ENCODE data around the gene LAMP2. TPM values are rescaled to one million over a fixed set of nuclear protein-coding genes. Genes with fewer than 3 reads are reported as not detected.

LAMP2 gene
- total RNA-seq, 1 experiment from 2014 or later, result 41.1 TPM

- ChIA-PET CTCF (interaction anchor here (1.4 kb wide), 1 partner anchor 18 kb away, joined by 3 read pairs; no protein-coding TSS in a partner anchor), RAD21 (ENCODE audit: low non-redundant PET in 1 of 2, low total read pairs in 2 of 2, uncharacterized antibody in 2 of 2, unreplicated experiment in 2 of 2) (no interaction called here), POLR2A (interaction anchor here (1.0 kb wide), 1 partner anchor 18 kb away, joined by 4 read pairs; no protein-coding TSS in a partner anchor)
- H3K9ac ChIP-seq (ENCODE audit: low read length), result peak overlapping the region; percentile 75
- H3K36me3 ChIP-seq (ENCODE audit: control insufficient read depth in 1 of 2, insufficient read depth in 2 of 2, low read length in 2 of 2), result no peaks in the 10 kb centered on the region
- BruUV-seq (replicated peaks), result no TSS peak
- no peak overlapping the region for H2AFZ ChIP-seq (ENCODE audit: low read depth, low read length, poor library complexity, severe bottlenecking)
- peak overlapping the region; percentile 57 for H3K27ac ChIP-seq (ENCODE audit: low read depth, low read length)
- peak overlapping the region; percentile 70 to 71 for H3K4me3 ChIP-seq (replicated peaks in 1 of 2; ENCODE audit: low read depth in 1 of 2, low read length in 2 of 2)
- no peak for ATAC-seq
- no peaks in the 10 kb centered on the region for H3K27me3 ChIP-seq (ENCODE audit: insufficient read depth, low read length)
- intact Hi-C loops (cut with micrococcal nuclease), result loop anchor here (5.0 kb wide), 1 partner anchor 86 kb away; no protein-coding TSS in a partner anchor
- H3K4me1 ChIP-seq (ENCODE audit: control insufficient read depth in 1 of 2, insufficient read depth in 2 of 2, low read length in 2 of 2), result peaks cover 0 to 4% of the 10 kb centered on the region in 2 experiments; a peak in 1 of 4 replicates
- peak overlapping the region; percentile 85 for H3K4me2 ChIP-seq (ENCODE audit: low read length)
- DNase-seq (ENCODE audit: low read depth, low spot score), result no peak
- no peak for TF ChIP-seq SP1 (IDR thresholded peaks at IDR 0.05; ENCODE audit: low read depth)
- no peak for TF ChIP-seq ATF3 (IDR thresholded peaks at IDR 0.05)
- no peaks in the 10 kb centered on the region for H4K20me1 ChIP-seq (ENCODE audit: insufficient read depth)
- no peaks in the 10 kb centered on the region for H3K9me3 ChIP-seq (ENCODE audit: control insufficient read depth in 1 of 2, insufficient read depth in 1 of 2, low read depth in 1 of 2, low read length in 2 of 2)
- no peaks in the 10 kb centered on the region for H3K9me2 ChIP-seq (ENCODE audit: insufficient read depth)
- H3K79me2 ChIP-seq (ENCODE audit: insufficient read depth, low read length), result peaks cover 25% of the 10 kb centered on the region
These were observed 644 bp downstream of the LAMP2 start for GRCh38 chrX:120468479-120468824.

GRCh38 chrX:120468071-120468470, 1.0 kb downstream of the LAMP2 start:
- Histone ChIP-seq H3K4me1 (ENCODE audit: control insufficient read depth in 1 of 2, insufficient read depth in 2 of 2, low read length in 2 of 2) (peaks cover 0 to 4% of the 10 kb centered on the region in 2 experiments; a peak in 1 of 4 replicates), H3K79me2 (ENCODE audit: insufficient read depth, low read length) (peaks cover 25% of the 10 kb centered on the region), H3K9me2 (ENCODE audit: insufficient read depth) (no peaks in the 10 kb centered on the region), H3K9me3 (ENCODE audit: control insufficient read depth in 1 of 2, insufficient read depth in 1 of 2, low read depth in 1 of 2, low read length in 2 of 2) (no peaks in the 10 kb centered on the region), H3K27me3 (ENCODE audit: insufficient read depth, low read length) (no peaks in the 10 kb centered on the region), H3K9ac (ENCODE audit: low read length) (peak overlapping the region; percentile 75), H4K20me1 (ENCODE audit: insufficient read depth) (no peaks in the 10 kb centered on the region), H3K4me3 (replicated peaks in 1 of 2; ENCODE audit: low read depth in 1 of 2, low read length in 2 of 2) (peak overlapping the region; percentile 70 to 71), H3K27ac (ENCODE audit: low read depth, low read length) (no peak overlapping the region), H3K4me2 (ENCODE audit: low read length) (peak overlapping the region; percentile 85), H2AFZ (ENCODE audit: low read depth, low read length, poor library complexity, severe bottlenecking) (no peak overlapping the region), H3K36me3 (ENCODE audit: control insufficient read depth in 1 of 2, insufficient read depth in 2 of 2, low read length in 2 of 2) (no peaks in the 10 kb centered on the region)
- no peak for TF ChIP-seq EZH2phosphoT487 (IDR thresholded peaks at IDR 0.05; ENCODE audit: borderline replicate concordance)
- no peak for TF ChIP-seq EZH2 (IDR thresholded peaks at IDR 0.05)
- no peak for TF ChIP-seq TCF7L2 (IDR thresholded peaks at IDR 0.05; ENCODE audit: borderline replicate concordance, extremely low read depth, insufficient read depth, insufficient read length)
- no peak for TF ChIP-seq YY1 (IDR thresholded peaks at IDR 0.05; ENCODE audit: extremely low read depth, insufficient replicate concordance, low read depth, low read length)
- TF ChIP-seq CEBPB (IDR thresholded peaks at IDR 0.05; ENCODE audit: low read depth), result no peak
- TF ChIP-seq JUND (IDR thresholded peaks at IDR 0.05), result no peak
- DNase-seq (ENCODE audit: low read depth, low spot score) (no peak), ATAC-seq (no peak)
- ChIA-PET RAD21 (ENCODE audit: low non-redundant PET in 1 of 2, low total read pairs in 2 of 2, uncharacterized antibody in 2 of 2, unreplicated experiment in 2 of 2) (no interaction called here), CTCF (interaction anchor here (1.4 kb wide), 1 partner anchor 18 kb away, joined by 3 read pairs; no protein-coding TSS in a partner anchor), POLR2A (no interaction called here)
- intact Hi-C loops (cut with micrococcal nuclease), result loop anchor here (5.0 kb wide), 1 partner anchor 86 kb away; no protein-coding TSS in a partner anchor
- no TSS peak for BruUV-seq (replicated peaks)

Data from HCT116 (cell line).